A549 (cell line): ENCODE measurements around the gene COL28A1.

Experiments
- BHLHE40 ChIP-seq: IDR thresholded peaks from 2 replicates; pipeline ENCODE4 v1.6.1; 2012; ENCODE audit warnings: low read depth, low read length, inconsistent platforms
- EHMT2 ChIP-seq: fragments of 200-600 bp; sonication (generic); IDR thresholded peaks from 2 replicates; pipeline ENCODE4 v1.6.1; 2016; ENCODE audit warnings: antibody characterized with exemption, low read depth, mild to moderate bottlenecking, moderate library complexity
- EP300 ChIP-seq, 2 experiments: fragments of >200 bp; sonication (Bioruptor Twin); formaldehyde crosslinking; IDR thresholded peaks; 2 replicates in 1 of 2; 3 replicates in 1 of 2; pipeline ENCODE4 v1.6.1; 2016 to 2017
- FOSL2 ChIP-seq, 2 experiments: fragments of 450-650 bp in 1 of 2; fragments of >200 bp in 1 of 2; sonication (Bioruptor Twin) in 1 of 2; formaldehyde crosslinking; IDR thresholded peaks; 2 replicates each; pipeline versions ENCODE4 v1.5.0 to v1.6.1; 2016 to 2020; ENCODE audit warnings: mild to moderate bottlenecking in 1 of 2, moderate library complexity in 1 of 2
- KDM5A ChIP-seq: fragments of 200-600 bp; sonication (generic); IDR thresholded peaks from 2 replicates; pipeline ENCODE4 v1.6.1; 2016; ENCODE audit warnings: antibody characterized with exemption, mild to moderate bottlenecking
- TF ChIP-seq, protein P1 (sequence below): fragments of >200 bp; sonication (Bioruptor Twin); formaldehyde crosslinking; IDR thresholded peaks from 3 replicates; pipeline ENCODE4 v1.5.1; 2016
- TF ChIP-seq, protein P2 (sequence below): fragments of >200 bp; sonication (Bioruptor Twin); formaldehyde crosslinking; IDR thresholded peaks from 3 replicates; pipeline ENCODE4 v1.6.1; 2016

DNA sequence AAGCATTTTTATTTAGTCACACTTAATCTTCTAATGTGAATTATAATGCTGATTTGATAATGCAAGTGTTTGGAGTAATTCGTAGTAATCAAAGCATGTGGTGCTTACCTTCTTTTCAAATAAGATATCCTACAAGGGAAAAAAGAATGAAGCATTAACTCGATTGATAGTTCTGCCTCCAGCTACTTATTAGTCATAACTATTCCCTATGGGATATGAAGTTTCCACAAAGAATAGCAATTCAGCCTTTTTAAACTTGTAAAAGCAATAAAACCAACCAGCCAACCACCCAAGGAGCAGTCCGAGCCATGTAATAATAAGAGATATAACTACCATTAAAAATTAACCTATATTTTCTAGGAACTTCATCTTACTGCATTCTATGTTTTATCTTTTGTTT lies 11.6 kb downstream of the COL28A1 start:
- TF ChIP-seq, protein P1, sequence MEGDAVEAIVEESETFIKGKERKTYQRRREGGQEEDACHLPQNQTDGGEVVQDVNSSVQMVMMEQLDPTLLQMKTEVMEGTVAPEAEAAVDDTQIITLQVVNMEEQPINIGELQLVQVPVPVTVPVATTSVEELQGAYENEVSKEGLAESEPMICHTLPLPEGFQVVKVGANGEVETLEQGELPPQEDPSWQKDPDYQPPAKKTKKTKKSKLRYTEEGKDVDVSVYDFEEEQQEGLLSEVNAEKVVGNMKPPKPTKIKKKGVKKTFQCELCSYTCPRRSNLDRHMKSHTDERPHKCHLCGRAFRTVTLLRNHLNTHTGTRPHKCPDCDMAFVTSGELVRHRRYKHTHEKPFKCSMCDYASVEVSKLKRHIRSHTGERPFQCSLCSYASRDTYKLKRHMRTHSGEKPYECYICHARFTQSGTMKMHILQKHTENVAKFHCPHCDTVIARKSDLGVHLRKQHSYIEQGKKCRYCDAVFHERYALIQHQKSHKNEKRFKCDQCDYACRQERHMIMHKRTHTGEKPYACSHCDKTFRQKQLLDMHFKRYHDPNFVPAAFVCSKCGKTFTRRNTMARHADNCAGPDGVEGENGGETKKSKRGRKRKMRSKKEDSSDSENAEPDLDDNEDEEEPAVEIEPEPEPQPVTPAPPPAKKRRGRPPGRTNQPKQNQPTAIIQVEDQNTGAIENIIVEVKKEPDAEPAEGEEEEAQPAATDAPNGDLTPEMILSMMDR = no peak
- TF ChIP-seq EP300 (IDR thresholded peaks at IDR 0.05) = no peak
- no peak for TF ChIP-seq KDM5A
- TF ChIP-seq EHMT2 = no peak
- TF ChIP-seq, protein P2, sequence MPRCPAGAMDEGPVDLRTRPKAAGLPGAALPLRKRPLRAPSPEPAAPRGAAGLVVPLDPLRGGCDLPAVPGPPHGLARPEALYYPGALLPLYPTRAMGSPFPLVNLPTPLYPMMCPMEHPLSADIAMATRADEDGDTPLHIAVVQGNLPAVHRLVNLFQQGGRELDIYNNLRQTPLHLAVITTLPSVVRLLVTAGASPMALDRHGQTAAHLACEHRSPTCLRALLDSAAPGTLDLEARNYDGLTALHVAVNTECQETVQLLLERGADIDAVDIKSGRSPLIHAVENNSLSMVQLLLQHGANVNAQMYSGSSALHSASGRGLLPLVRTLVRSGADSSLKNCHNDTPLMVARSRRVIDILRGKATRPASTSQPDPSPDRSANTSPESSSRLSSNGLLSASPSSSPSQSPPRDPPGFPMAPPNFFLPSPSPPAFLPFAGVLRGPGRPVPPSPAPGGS = no peak
- TF ChIP-seq BHLHE40 = no peak
- TF ChIP-seq FOSL2 (IDR thresholded peaks at IDR 0.05) = no peak
- TF ChIP-seq FOSL2 (CRISPR knock-in tag; IDR thresholded peaks at IDR 0.05) = no peak
